ENCODE measurements around the gene GNPDA1.
A peak's percentile ranks its signal among the peaks of the same experiment; 100 is the strongest.

Gene GNPDA1

GRCh38 chr5:142012792-142013388 lies at the start of gene GNPDA1:
TSS of gene GNPDA1 (minus strand) at chr5:142013027. CDS start at chr5:142012035, 992 bp downstream.
- Histone ChIP-seq H3K79me2 (ENCODE audit: insufficient read depth, low read length) (no peaks in the 10 kb centered on the region), H3K27me3 (ENCODE audit: low read length) (no peaks in the 10 kb centered on the region), H3K9me3 (ENCODE audit: insufficient read depth, low read length) (no peaks in the 10 kb centered on the region), H3K9ac (ENCODE audit: low read length) (peak within 1 kb of the TSS; percentile 67), H3K27ac (ENCODE audit: low read depth, low read length) (no peak within 1 kb of the TSS), H2AFZ (ENCODE audit: low read depth, low read length, severe bottlenecking) (peak within 1 kb of the TSS; percentile 97), H3K36me3 (ENCODE audit: low read length) (no peaks in the 10 kb centered on the region), H3F3A (ENCODE audit: insufficient read depth) (no peaks in the 10 kb centered on the region), H3K4me2 (ENCODE audit: low read depth, low read length, poor library complexity, severe bottlenecking) (peak within 1 kb of the TSS; percentile 80), H3K4me3 (ENCODE audit: insufficient read depth, low read length, poor library complexity, severe bottlenecking) (peak within 1 kb of the TSS; percentile 67), H3K9me2 (replicated peaks; ENCODE audit: insufficient read depth, low read length) (no peaks in the 10 kb centered on the region), H4K20me1 (ENCODE audit: low read depth, low read length) (no peaks in the 10 kb centered on the region)
- TF ChIP-seq EZH2phosphoT487 (conservative IDR thresholded peaks at IDR 0.05; ENCODE audit: low read length) = no peak
- no peak for TF ChIP-seq CTCF (IDR thresholded peaks at IDR 0.05; ENCODE audit: insufficient read depth, low read length, poor library complexity, severe bottlenecking)

GRCh38 chr5:142059304-142059940 lies 46.6 kb upstream of the GNPDA1 start:
- TF ChIP-seq EZH2phosphoT487 (conservative IDR thresholded peaks at IDR 0.05; ENCODE audit: low read length) (no peak), CTCF (IDR thresholded peaks at IDR 0.05; ENCODE audit: insufficient read depth, low read length, poor library complexity, severe bottlenecking) (no peak)

DNA sequence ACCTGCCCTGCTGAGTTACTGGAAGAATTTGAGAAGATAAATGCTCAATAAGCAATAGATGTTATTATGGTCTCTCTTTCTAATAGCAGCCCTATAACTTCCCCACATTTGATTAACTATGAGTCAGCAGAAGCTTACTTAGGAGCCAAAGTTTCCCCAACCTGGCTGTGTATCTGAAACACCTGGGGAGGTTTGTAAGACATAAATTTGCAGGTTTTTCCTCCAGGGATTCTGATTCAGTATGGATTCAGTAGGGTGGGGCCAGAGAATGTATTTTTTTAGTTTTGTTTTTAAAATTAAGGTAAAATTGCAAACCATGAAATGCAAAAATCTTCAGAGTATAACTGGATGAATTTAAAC lies 44.9 kb upstream of the GNPDA1 start:
- H3K27me3 ChIP-seq (ENCODE audit: low read length) = no peaks in the 10 kb centered on the region
- H3K9me3 ChIP-seq (ENCODE audit: insufficient read depth, low read length) = no peaks in the 10 kb centered on the region
- H3F3A ChIP-seq (ENCODE audit: insufficient read depth) = no peaks in the 10 kb centered on the region
- TF ChIP-seq CTCF (IDR thresholded peaks at IDR 0.05; ENCODE audit: insufficient read depth, low read length, poor library complexity, severe bottlenecking) = no peak
- TF ChIP-seq EZH2phosphoT487 (conservative IDR thresholded peaks at IDR 0.05; ENCODE audit: low read length) = no peak
- H3K27ac ChIP-seq (ENCODE audit: low read depth, low read length) = no peak overlapping the region
- no peak overlapping the region for H3K4me3 ChIP-seq (ENCODE audit: insufficient read depth, low read length, poor library complexity, severe bottlenecking)
- no peak overlapping the region for H2AFZ ChIP-seq (ENCODE audit: low read depth, low read length, severe bottlenecking)
- no peaks in the 10 kb centered on the region for H3K36me3 ChIP-seq (ENCODE audit: low read length)
- H3K9ac ChIP-seq (ENCODE audit: low read length) = no peak overlapping the region
- H3K4me2 ChIP-seq (ENCODE audit: low read depth, low read length, poor library complexity, severe bottlenecking) = no peak overlapping the region
- H3K79me2 ChIP-seq (ENCODE audit: insufficient read depth, low read length) = no peaks in the 10 kb centered on the region
- H4K20me1 ChIP-seq (ENCODE audit: low read depth, low read length) = no peaks in the 10 kb centered on the region
- no peaks in the 10 kb centered on the region for H3K9me2 ChIP-seq (replicated peaks; ENCODE audit: insufficient read depth, low read length)

More at GRCh38 chr5:142059304-142059940, 46.6 kb upstream of the GNPDA1 start:
- Histone ChIP-seq H3K9ac (ENCODE audit: low read length) (no peak overlapping the region), H3K4me2 (ENCODE audit: low read depth, low read length, poor library complexity, severe bottlenecking) (no peak overlapping the region), H3K9me3 (ENCODE audit: insufficient read depth, low read length) (no peaks in the 10 kb centered on the region), H3K9me2 (replicated peaks; ENCODE audit: insufficient read depth, low read length) (no peaks in the 10 kb centered on the region), H4K20me1 (ENCODE audit: low read depth, low read length) (no peaks in the 10 kb centered on the region), H3K27ac (ENCODE audit: low read depth, low read length) (no peak overlapping the region), H3K36me3 (ENCODE audit: low read length) (no peaks in the 10 kb centered on the region), H3F3A (ENCODE audit: insufficient read depth) (no peaks in the 10 kb centered on the region), H3K79me2 (ENCODE audit: insufficient read depth, low read length) (no peaks in the 10 kb centered on the region), H3K4me3 (ENCODE audit: insufficient read depth, low read length, poor library complexity, severe bottlenecking) (no peak overlapping the region), H2AFZ (ENCODE audit: low read depth, low read length, severe bottlenecking) (no peak overlapping the region), H3K27me3 (ENCODE audit: low read length) (no peaks in the 10 kb centered on the region)
